Measurements from ENCODE around the gene PMVK.
A peak's percentile ranks its signal among the peaks of the same experiment; 100 is the strongest.

Gene PMVK

DNA sequence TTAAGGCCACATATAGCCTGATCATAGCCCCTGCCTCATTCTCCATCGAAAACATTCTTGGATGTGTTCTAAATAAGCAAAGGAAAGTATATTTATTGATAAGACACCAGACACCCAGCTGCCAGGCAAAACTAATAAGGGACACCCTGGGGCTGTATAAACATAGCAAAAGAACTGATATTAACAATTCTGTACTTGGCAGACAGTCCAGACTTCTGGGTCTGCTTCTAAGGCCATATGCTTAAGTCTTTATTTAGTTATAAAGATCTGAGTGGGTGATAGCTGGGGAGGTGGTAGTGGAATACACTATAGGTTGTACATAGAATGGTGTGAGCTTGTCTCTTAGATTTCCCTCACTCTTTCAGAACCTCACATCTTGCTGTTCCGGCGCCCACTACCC lies 41.8 kb upstream of the PMVK start:
- TF ChIP-seq TAF1 (IDR thresholded peaks at IDR 0.05; ENCODE audit: borderline replicate concordance, insufficient read depth, low read length) (no peak), FOXP2 (optimal IDR thresholded peaks at IDR 0.05; ENCODE audit: borderline replicate concordance, extremely low read depth, extremely low read length, insufficient read depth) (no peak), POLR2AphosphoS5 (IDR thresholded peaks at IDR 0.05; ENCODE audit: low read depth, low read length) (no peak), SIN3A (IDR thresholded peaks at IDR 0.05; ENCODE audit: borderline replicate concordance, insufficient read depth, low read length) (no peak)
- TF ChIP-seq, protein P1, sequence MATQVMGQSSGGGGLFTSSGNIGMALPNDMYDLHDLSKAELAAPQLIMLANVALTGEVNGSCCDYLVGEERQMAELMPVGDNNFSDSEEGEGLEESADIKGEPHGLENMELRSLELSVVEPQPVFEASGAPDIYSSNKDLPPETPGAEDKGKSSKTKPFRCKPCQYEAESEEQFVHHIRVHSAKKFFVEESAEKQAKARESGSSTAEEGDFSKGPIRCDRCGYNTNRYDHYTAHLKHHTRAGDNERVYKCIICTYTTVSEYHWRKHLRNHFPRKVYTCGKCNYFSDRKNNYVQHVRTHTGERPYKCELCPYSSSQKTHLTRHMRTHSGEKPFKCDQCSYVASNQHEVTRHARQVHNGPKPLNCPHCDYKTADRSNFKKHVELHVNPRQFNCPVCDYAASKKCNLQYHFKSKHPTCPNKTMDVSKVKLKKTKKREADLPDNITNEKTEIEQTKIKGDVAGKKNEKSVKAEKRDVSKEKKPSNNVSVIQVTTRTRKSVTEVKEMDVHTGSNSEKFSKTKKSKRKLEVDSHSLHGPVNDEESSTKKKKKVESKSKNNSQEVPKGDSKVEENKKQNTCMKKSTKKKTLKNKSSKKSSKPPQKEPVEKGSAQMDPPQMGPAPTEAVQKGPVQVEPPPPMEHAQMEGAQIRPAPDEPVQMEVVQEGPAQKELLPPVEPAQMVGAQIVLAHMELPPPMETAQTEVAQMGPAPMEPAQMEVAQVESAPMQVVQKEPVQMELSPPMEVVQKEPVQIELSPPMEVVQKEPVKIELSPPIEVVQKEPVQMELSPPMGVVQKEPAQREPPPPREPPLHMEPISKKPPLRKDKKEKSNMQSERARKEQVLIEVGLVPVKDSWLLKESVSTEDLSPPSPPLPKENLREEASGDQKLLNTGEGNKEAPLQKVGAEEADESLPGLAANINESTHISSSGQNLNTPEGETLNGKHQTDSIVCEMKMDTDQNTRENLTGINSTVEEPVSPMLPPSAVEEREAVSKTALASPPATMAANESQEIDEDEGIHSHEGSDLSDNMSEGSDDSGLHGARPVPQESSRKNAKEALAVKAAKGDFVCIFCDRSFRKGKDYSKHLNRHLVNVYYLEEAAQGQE (IDR thresholded peaks at IDR 0.05; ENCODE audit: insufficient read depth in 1 of 2, low read depth in 2 of 2, low read length in 2 of 2): no peak

DNA sequence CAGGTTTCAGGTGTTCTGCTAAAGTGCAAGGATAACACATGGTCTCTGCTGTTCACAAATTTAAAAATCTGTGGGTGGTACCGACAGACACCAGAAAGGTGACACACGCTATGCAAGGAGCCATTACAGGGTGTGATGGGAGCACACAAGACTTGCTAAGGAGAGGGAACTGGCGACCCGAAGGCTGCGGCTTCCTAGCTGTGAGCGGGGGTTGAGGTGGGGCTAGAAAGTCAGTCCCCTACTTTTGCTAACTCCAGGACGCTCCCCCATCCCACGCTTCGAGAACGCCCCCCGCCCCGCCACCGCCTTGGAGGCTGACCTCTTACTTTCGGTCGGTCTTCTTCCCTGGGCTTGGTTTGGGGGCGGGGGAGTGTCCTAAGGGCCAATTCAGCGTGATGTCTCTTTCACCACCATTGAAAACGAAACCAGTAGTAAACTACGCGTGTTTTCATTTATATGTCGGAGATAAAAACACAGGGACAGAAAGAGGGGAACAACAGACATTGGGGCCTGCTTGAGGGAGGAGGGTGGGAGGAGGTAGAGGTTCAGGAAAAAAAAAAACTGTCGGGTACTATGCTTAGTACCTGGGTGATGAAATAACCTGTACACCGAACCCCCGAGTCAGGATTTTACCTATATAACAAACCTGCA lies 39.0 kb upstream of the PMVK start:
- TF ChIP-seq FOXP2 (optimal IDR thresholded peaks at IDR 0.05; ENCODE audit: borderline replicate concordance, extremely low read depth, extremely low read length, insufficient read depth): no peak
- peak; percentile 33; the same call in 1 of the 2 replicates for TF ChIP-seq POLR2AphosphoS5 (IDR thresholded peaks at IDR 0.05; ENCODE audit: low read depth, low read length)
- TF ChIP-seq, protein P1 (IDR thresholded peaks at IDR 0.05; ENCODE audit: insufficient read depth in 1 of 2, low read depth in 2 of 2, low read length in 2 of 2): no peak
- 0 out of 2 replicates have a peak, but pooled peaks have one; percentile 29 for TF ChIP-seq TAF1 (IDR thresholded peaks at IDR 0.05; ENCODE audit: borderline replicate concordance, insufficient read depth, low read length)
- no peak for TF ChIP-seq SIN3A (IDR thresholded peaks at IDR 0.05; ENCODE audit: borderline replicate concordance, insufficient read depth, low read length)

DNA sequence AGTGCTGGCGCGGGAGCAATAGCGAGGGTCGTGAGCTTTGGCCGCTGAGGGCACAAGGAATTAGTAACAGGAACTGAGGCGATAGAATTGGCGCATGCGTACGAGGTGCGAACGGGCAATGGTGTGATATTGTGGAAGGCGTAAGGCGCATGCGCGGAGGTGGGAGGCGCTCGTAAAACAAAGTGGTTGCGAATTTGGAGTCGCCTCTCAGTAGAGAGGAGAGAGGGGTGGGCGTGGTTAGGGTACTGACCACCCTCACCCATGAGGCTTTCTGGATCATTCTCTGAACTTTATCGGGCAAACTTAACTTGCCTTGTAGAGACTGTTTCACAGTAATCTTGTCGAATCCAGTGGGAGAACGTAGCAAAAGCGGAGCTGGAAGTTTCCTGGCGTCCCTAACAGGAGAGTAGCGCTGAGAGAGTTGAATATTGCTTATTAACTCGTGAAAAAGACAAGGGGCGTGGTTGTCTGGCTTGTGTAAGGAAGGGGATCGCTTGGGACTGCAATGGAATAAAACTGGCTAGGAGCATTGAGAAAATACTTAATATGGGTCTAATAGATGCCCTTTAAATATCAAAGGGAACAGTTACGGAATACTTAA lies 38.4 kb upstream of the PMVK start:
- TF ChIP-seq POLR2AphosphoS5 (IDR thresholded peaks at IDR 0.05; ENCODE audit: low read depth, low read length) (peak; percentile 63; the same call in 1 of the 2 replicates), FOXP2 (optimal IDR thresholded peaks at IDR 0.05; ENCODE audit: borderline replicate concordance, extremely low read depth, extremely low read length, insufficient read depth) (no peak), SIN3A (IDR thresholded peaks at IDR 0.05; ENCODE audit: borderline replicate concordance, insufficient read depth, low read length) (peak; percentile 69; the same call in 1 of the 2 replicates), TAF1 (IDR thresholded peaks at IDR 0.05; ENCODE audit: borderline replicate concordance, insufficient read depth, low read length) (peak; percentile 49)
- TF ChIP-seq, protein P1 (IDR thresholded peaks at IDR 0.05; ENCODE audit: insufficient read depth in 1 of 2, low read depth in 2 of 2, low read length in 2 of 2): peak in 1 of 2 experiments; percentile 5; a peak in 1 of 4 replicates

- peak; percentile 59 for TF ChIP-seq TAF1 (IDR thresholded peaks at IDR 0.05; ENCODE audit: borderline replicate concordance, insufficient read depth, low read length)
- 0 out of 2 replicates have a peak, but pooled peaks have one; percentile 15 for TF ChIP-seq SIN3A (IDR thresholded peaks at IDR 0.05; ENCODE audit: borderline replicate concordance, insufficient read depth, low read length)
- TF ChIP-seq FOXP2 (optimal IDR thresholded peaks at IDR 0.05; ENCODE audit: borderline replicate concordance, extremely low read depth, extremely low read length, insufficient read depth): no peak
- TF ChIP-seq POLR2AphosphoS5 (IDR thresholded peaks at IDR 0.05; ENCODE audit: low read depth, low read length): peak; percentile 82; the same call in 1 of the 2 replicates
- TF ChIP-seq, protein P1 (IDR thresholded peaks at IDR 0.05; ENCODE audit: insufficient read depth in 1 of 2, low read depth in 2 of 2, low read length in 2 of 2): peak in 1 of 2 experiments; percentile 23; a peak in 1 of 4 replicates
Observed at GRCh38 chr1:154974102-154974807, 37.7 kb upstream of the PMVK start, which contains the start of gene CKS1B. Gene CKS1B (plus strand): TSS chr1:154974681. CDS start chr1:154974746, 65 bp downstream.

Data from PFSK-1 (cell line).